ENCODE results near the gene TNFRSF1B. TPM values are rescaled to one million over a fixed set of nuclear protein-coding genes. Genes with fewer than 3 reads are reported as not detected.

The TNFRSF1B gene
- polyA plus RNA-seq, 1 donor from 2014 or later: not detected

GRCh38 chr1:12178511-12178910, 11.7 kb downstream of the TNFRSF1B start:
- no peak overlapping the region for H3K9ac ChIP-seq (ENCODE audit: low read length)
- H3F3A ChIP-seq (ENCODE audit: insufficient read depth, low read length, poor library complexity, severe bottlenecking): no peaks in the 10 kb centered on the region
- H3K4me2 ChIP-seq (ENCODE audit: low read length): no peak overlapping the region
- H3K27ac ChIP-seq (ENCODE audit: low read length): no peak overlapping the region
- TF ChIP-seq MXI1 (conservative IDR thresholded peaks at IDR 0.05; ENCODE audit: poor library complexity, severe bottlenecking) (no peak), SMC3 (conservative IDR thresholded peaks at IDR 0.05; ENCODE audit: poor library complexity) (no peak), EP300 (conservative IDR thresholded peaks at IDR 0.05; ENCODE audit: poor library complexity, severe bottlenecking) (no peak), TAF1 (IDR thresholded peaks at IDR 0.05; ENCODE audit: low read depth) (no peak), EZH2 (IDR thresholded peaks at IDR 0.05; ENCODE audit: borderline replicate concordance, insufficient read depth, low read length, poor library complexity, severe bottlenecking) (no peak), POLR2AphosphoS5 (IDR thresholded peaks at IDR 0.05) (no peak), CTCF (IDR thresholded peaks at IDR 0.05; ENCODE audit: poor library complexity, severe bottlenecking) (no peak), RAD21 (conservative IDR thresholded peaks at IDR 0.05) (no peak)
- TF ChIP-seq, protein P1, sequence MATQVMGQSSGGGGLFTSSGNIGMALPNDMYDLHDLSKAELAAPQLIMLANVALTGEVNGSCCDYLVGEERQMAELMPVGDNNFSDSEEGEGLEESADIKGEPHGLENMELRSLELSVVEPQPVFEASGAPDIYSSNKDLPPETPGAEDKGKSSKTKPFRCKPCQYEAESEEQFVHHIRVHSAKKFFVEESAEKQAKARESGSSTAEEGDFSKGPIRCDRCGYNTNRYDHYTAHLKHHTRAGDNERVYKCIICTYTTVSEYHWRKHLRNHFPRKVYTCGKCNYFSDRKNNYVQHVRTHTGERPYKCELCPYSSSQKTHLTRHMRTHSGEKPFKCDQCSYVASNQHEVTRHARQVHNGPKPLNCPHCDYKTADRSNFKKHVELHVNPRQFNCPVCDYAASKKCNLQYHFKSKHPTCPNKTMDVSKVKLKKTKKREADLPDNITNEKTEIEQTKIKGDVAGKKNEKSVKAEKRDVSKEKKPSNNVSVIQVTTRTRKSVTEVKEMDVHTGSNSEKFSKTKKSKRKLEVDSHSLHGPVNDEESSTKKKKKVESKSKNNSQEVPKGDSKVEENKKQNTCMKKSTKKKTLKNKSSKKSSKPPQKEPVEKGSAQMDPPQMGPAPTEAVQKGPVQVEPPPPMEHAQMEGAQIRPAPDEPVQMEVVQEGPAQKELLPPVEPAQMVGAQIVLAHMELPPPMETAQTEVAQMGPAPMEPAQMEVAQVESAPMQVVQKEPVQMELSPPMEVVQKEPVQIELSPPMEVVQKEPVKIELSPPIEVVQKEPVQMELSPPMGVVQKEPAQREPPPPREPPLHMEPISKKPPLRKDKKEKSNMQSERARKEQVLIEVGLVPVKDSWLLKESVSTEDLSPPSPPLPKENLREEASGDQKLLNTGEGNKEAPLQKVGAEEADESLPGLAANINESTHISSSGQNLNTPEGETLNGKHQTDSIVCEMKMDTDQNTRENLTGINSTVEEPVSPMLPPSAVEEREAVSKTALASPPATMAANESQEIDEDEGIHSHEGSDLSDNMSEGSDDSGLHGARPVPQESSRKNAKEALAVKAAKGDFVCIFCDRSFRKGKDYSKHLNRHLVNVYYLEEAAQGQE (IDR thresholded peaks at IDR 0.05; ENCODE audit: borderline replicate concordance): no peak
- H4K20me1 ChIP-seq (ENCODE audit: insufficient read depth): no peaks in the 10 kb centered on the region
- H3K36me3 ChIP-seq (ENCODE audit: insufficient read depth, low read length): no peaks in the 10 kb centered on the region
- no peaks in the 10 kb centered on the region for H3K9me3 ChIP-seq (ENCODE audit: low read length)
- H3K79me2 ChIP-seq (replicated peaks; ENCODE audit: insufficient read depth, low read length): no peaks in the 10 kb centered on the region
- no peaks in the 10 kb centered on the region for H3K27me3 ChIP-seq (ENCODE audit: insufficient read depth, low read depth, low read length)
- no peak overlapping the region for H2AFZ ChIP-seq (ENCODE audit: low read depth, low read length)
- H3K4me3 ChIP-seq (ENCODE audit: low read length): no peak overlapping the region
- no peaks in the 10 kb centered on the region for H3K9me2 ChIP-seq (ENCODE audit: insufficient read depth, low read length)

DNA sequence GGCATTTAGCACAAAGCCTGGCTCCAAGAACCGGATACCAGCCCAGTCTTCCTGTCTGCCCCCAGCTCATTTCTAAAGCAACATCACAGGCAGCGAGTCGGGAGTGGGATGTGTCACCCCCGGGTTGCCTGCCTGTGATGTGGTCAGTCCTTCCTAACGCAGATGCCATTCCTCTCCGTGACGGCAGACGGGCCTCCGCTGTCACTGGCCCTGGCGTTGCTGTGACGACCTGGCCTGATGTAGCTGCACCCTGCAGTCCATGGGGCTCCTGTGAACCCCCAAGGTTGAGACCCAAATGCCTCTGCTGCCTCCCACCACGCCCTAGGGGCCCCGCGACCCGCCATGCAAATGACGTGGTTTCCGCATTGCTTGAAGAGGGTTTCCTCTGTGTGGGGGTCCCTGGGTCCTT, 12.3 kb downstream of the TNFRSF1B start:
- no peak for TF ChIP-seq MXI1 (conservative IDR thresholded peaks at IDR 0.05; ENCODE audit: poor library complexity, severe bottlenecking)
- TF ChIP-seq SMC3 (conservative IDR thresholded peaks at IDR 0.05; ENCODE audit: poor library complexity): no peak
- no peak for TF ChIP-seq POLR2AphosphoS5 (IDR thresholded peaks at IDR 0.05)
- TF ChIP-seq CTCF (IDR thresholded peaks at IDR 0.05; ENCODE audit: poor library complexity, severe bottlenecking): no peak
- no peak for TF ChIP-seq TAF1 (IDR thresholded peaks at IDR 0.05; ENCODE audit: low read depth)
- TF ChIP-seq, protein P1 (IDR thresholded peaks at IDR 0.05; ENCODE audit: borderline replicate concordance): no peak
- TF ChIP-seq EP300 (conservative IDR thresholded peaks at IDR 0.05; ENCODE audit: poor library complexity, severe bottlenecking): no peak
- no peak for TF ChIP-seq RAD21 (conservative IDR thresholded peaks at IDR 0.05)
- no peak for TF ChIP-seq EZH2 (IDR thresholded peaks at IDR 0.05; ENCODE audit: borderline replicate concordance, insufficient read depth, low read length, poor library complexity, severe bottlenecking)
- Histone ChIP-seq H3K4me2 (ENCODE audit: low read length) (no peak overlapping the region), H3F3A (ENCODE audit: insufficient read depth, low read length, poor library complexity, severe bottlenecking) (no peaks in the 10 kb centered on the region), H3K27ac (ENCODE audit: low read length) (no peak overlapping the region), H2AFZ (ENCODE audit: low read depth, low read length) (no peak overlapping the region), H3K9ac (ENCODE audit: low read length) (no peak overlapping the region), H3K36me3 (ENCODE audit: insufficient read depth, low read length) (no peaks in the 10 kb centered on the region), H3K9me2 (ENCODE audit: insufficient read depth, low read length) (no peaks in the 10 kb centered on the region), H3K9me3 (ENCODE audit: low read length) (no peaks in the 10 kb centered on the region), H4K20me1 (ENCODE audit: insufficient read depth) (no peaks in the 10 kb centered on the region), H3K79me2 (replicated peaks; ENCODE audit: insufficient read depth, low read length) (no peaks in the 10 kb centered on the region), H3K27me3 (ENCODE audit: insufficient read depth, low read depth, low read length) (no peaks in the 10 kb centered on the region), H3K4me3 (ENCODE audit: low read length) (no peak overlapping the region)

Data from neural cell (in vitro differentiated cells).